GM18499 (cell line): ENCODE data around the gene TIMM23.
"Not testable (repeated sequence)": the region's sequence is repeated elsewhere in the genome, so short reads cannot be mapped to it uniquely, and the experiment has no call there.

ENCODE experiments used
- ATAC-seq: cut with Tn5 transposase; IDR thresholded peaks from one replicate; pipeline ENCODE4 v1.9.1; 2021; ENCODE audit warnings: moderate number of reproducible peaks; ENCODE audit not compliant: insufficient read depth, unreplicated experiment

TIMM23 gene

GRCh38 chr10:46049497-46049831 lies 77.2 kb downstream of the TIMM23 start:
- ATAC-seq = not testable (repeated sequence)

- ATAC-seq = no peak
Measured at GRCh38 chr10:46050941-46051623, 78.8 kb downstream of the TIMM23 start.

GRCh38 chr10:46052057-46052790 lies 79.9 kb downstream of the TIMM23 start:
- ATAC-seq = no peak

GRCh38 chr10:46052791-46053375 lies 80.6 kb downstream of the TIMM23 start:
- ATAC-seq = no peak
